Measurements from ENCODE around the gene WDR81. TPM values are rescaled to one million over a fixed set of nuclear protein-coding genes. Genes with fewer than 3 reads are reported as not detected.
"Not testable (repeated sequence)": the region's sequence is repeated elsewhere in the genome, so short reads cannot be mapped to it uniquely, and the experiment has no call there.

WDR81 gene
- total RNA-seq, 1 donor from 2014 or later, result 9.3 TPM

- Histone ChIP-seq H3K9me3 (replicated peaks) (no peaks in the 10 kb centered on the region), H3K4me3 (no peak overlapping the region), H3K36me3 (peaks cover 54% of the 10 kb centered on the region), H3K27me3 (ENCODE audit: low read depth) (no peaks in the 10 kb centered on the region), H3K27ac (replicated peaks) (peak overlapping the region; percentile 56), H3K4me1 (peaks cover 30% of the 10 kb centered on the region)
- no peak for TF ChIP-seq CTCF (IDR thresholded peaks at IDR 0.05; ENCODE audit: borderline replicate concordance)
- intact Hi-C loops (cut with micrococcal nuclease), result no loop called here
- DNase-seq, result no peak
Observed at GRCh38 chr17:1735834-1736347, 11.4 kb downstream of the WDR81 start.

GRCh38 chr17:1736348-1737281 is 12.1 kb downstream of the WDR81 start:
- intact Hi-C loops (cut with micrococcal nuclease), result no loop called here
- Histone ChIP-seq H3K27ac (replicated peaks) (peak overlapping the region; percentile 56), H3K4me1 (peaks cover 24% of the 10 kb centered on the region), H3K36me3 (peaks cover 46% of the 10 kb centered on the region), H3K27me3 (ENCODE audit: low read depth) (no peaks in the 10 kb centered on the region), H3K9me3 (replicated peaks) (no peaks in the 10 kb centered on the region), H3K4me3 (no peak overlapping the region)
- peak; percentile 71 for DNase-seq
- TF ChIP-seq CTCF (IDR thresholded peaks at IDR 0.05; ENCODE audit: borderline replicate concordance), result no peak

GRCh38 chr17:1737531-1738291 is 13.2 kb downstream of the WDR81 start:
- TF ChIP-seq CTCF (IDR thresholded peaks at IDR 0.05; ENCODE audit: borderline replicate concordance), result no peak
- no peaks in the 10 kb centered on the region for H3K9me3 ChIP-seq (replicated peaks)
- H3K27me3 ChIP-seq (ENCODE audit: low read depth), result no peaks in the 10 kb centered on the region
- peaks cover 37% of the 10 kb centered on the region for H3K36me3 ChIP-seq
- H3K4me1 ChIP-seq, result peaks cover 24% of the 10 kb centered on the region
- H3K4me3 ChIP-seq, result no peak overlapping the region
- H3K27ac ChIP-seq (replicated peaks), result no peak overlapping the region
- intact Hi-C loops (cut with micrococcal nuclease), result no loop called here
- no peak for DNase-seq

- intact Hi-C loops (cut with micrococcal nuclease); DNase-seq; H3K4me3 ChIP-seq; H3K27ac ChIP-seq (replicated peaks); H3K27me3 ChIP-seq (ENCODE audit: low read depth); H3K9me3 ChIP-seq (replicated peaks): not testable (repeated sequence)
- H3K4me1 ChIP-seq, result peaks cover 16% of the 10 kb centered on the region
- peaks cover 13% of the 10 kb centered on the region for H3K36me3 ChIP-seq
Observed at GRCh38 chr17:1741899-1742298, 17.4 kb downstream of the WDR81 start.

GRCh38 chr17:1742371-1743087 is 18.0 kb downstream of the WDR81 start, which contains the start of gene SERPINF2:
TSS of gene SERPINF2 (plus strand) at chr17:1742871. CDS start at chr17:1744996, 2,125 bp downstream.
- DNase-seq, result no peak
- peaks cover 8% of the 10 kb centered on the region for H3K36me3 ChIP-seq
- TF ChIP-seq CTCF (IDR thresholded peaks at IDR 0.05; ENCODE audit: borderline replicate concordance), result no peak
- intact Hi-C loops (cut with micrococcal nuclease), result no loop called here
- H3K4me1 ChIP-seq, result peaks cover 16% of the 10 kb centered on the region
- H3K4me3 ChIP-seq, result no peak within 1 kb of the TSS
- H3K9me3 ChIP-seq (replicated peaks), result no peaks in the 10 kb centered on the region
- no peaks in the 10 kb centered on the region for H3K27me3 ChIP-seq (ENCODE audit: low read depth)
- no peak within 1 kb of the TSS for H3K27ac ChIP-seq (replicated peaks)

Data from left ventricle myocardium inferior (tissue), 1 donor.